GM23338 (cell line): Measurements from ENCODE around the gene KIAA0753. TPM values are rescaled to one million over a fixed set of nuclear protein-coding genes. Genes with fewer than 3 reads are reported as not detected.

Source experiments
- ATAC-seq: fragments of 200-7000 bp; cut with Tn5 transposase; 3 replicates; pipeline ENCODE4 v1.9.1; 2020
- DNase-seq: peaks from one replicate; pipeline ENCODE4 v3.0.0-alpha.2; 2015; ENCODE audit warnings: low spot score
- H2AFZ ChIP-seq: fragments of 200-600 bp; sonication (generic); 2 replicates; pipeline ENCODE4 v1.8.0; 2016; ENCODE audit warnings: antibody characterized with exemption, mild to moderate bottlenecking, moderate library complexity
- H3F3A ChIP-seq: fragments of 200-600 bp; sonication (generic); replicated peaks from 2 replicates; pipeline ENCODE4 v1.8.0; 2017; ENCODE audit warnings: antibody characterized with exemption, mixed run types, low read depth
- H3K27ac ChIP-seq: fragments of 200-600 bp; sonication (generic); 2 replicates; pipeline ENCODE4 v1.6.1; 2016; ENCODE audit warnings: low read depth
- H3K27me3 ChIP-seq: fragments of 200-600 bp; sonication (generic); 2 replicates; pipeline ENCODE4 v1.8.0; 2016; ENCODE audit warnings: mild to moderate bottlenecking, mixed run types, moderate library complexity; ENCODE audit not compliant: insufficient read depth
- H3K36me3 ChIP-seq: fragments of 200-600 bp; sonication (generic); 2 replicates; pipeline ENCODE4 v1.8.0; 2016; ENCODE audit warnings: mild to moderate bottlenecking; ENCODE audit not compliant: insufficient read depth
- H3K4me1 ChIP-seq: fragments of 200-600 bp; sonication (generic); 2 replicates; pipeline ENCODE4 v1.8.0; 2016; ENCODE audit warnings: mild to moderate bottlenecking, moderate library complexity; ENCODE audit not compliant: insufficient read depth
- H3K4me2 ChIP-seq: fragments of 200-600 bp; sonication (generic); 2 replicates; pipeline ENCODE4 v1.7.1; 2017; ENCODE audit warnings: mixed run types
- H3K4me3 ChIP-seq: fragments of 200-600 bp; sonication (generic); 2 replicates; pipeline ENCODE4 v1.6.1; 2016; ENCODE audit warnings: mixed run types
- H3K79me2 ChIP-seq: fragments of 200-600 bp; sonication (generic); replicated peaks from 2 replicates; pipeline ENCODE4 v1.8.0; 2017; ENCODE audit warnings: mild to moderate bottlenecking; ENCODE audit not compliant: insufficient read depth
- H3K9me2 ChIP-seq: fragments of 200-600 bp; sonication (generic); 2 replicates; pipeline ENCODE4 v1.8.0; 2017; ENCODE audit not compliant: insufficient read depth
- H4K20me1 ChIP-seq: fragments of 200-600 bp; sonication (generic); replicated peaks from 2 replicates; pipeline ENCODE4 v1.8.0; 2017; ENCODE audit warnings: mild to moderate bottlenecking; ENCODE audit not compliant: insufficient read depth
- H3K27ac Mint-ChIP-seq: 2 replicates; pipeline ENCODE4 v1.8.0; 2020; ENCODE audit warnings: inconsistent platforms, mild to moderate bottlenecking, moderate library complexity, mixed read lengths
- H3K27me3 Mint-ChIP-seq: 3 replicates; pipeline ENCODE4 v1.8.0; 2022; ENCODE audit warnings: low read depth, mild to moderate bottlenecking, moderate library complexity, mixed read lengths, inconsistent platforms; ENCODE audit not compliant: insufficient read depth, poor library complexity
- H3K36me3 Mint-ChIP-seq: 3 replicates; pipeline ENCODE4 v1.8.0; 2021; ENCODE audit warnings: low read depth, mild to moderate bottlenecking, inconsistent platforms, moderate library complexity, mixed read lengths
- H3K4me1 Mint-ChIP-seq: 3 replicates; pipeline ENCODE4 v1.8.0; 2020; ENCODE audit warnings: mild to moderate bottlenecking, inconsistent platforms, mixed read lengths
- H3K4me3 Mint-ChIP-seq: 3 replicates; pipeline ENCODE4 v1.8.0; 2021; ENCODE audit warnings: moderate library complexity, mild to moderate bottlenecking, inconsistent platforms, mixed read lengths
- H3K9me3 Mint-ChIP-seq: 3 replicates; pipeline ENCODE4 v1.8.0; 2020; ENCODE audit warnings: moderate library complexity, mild to moderate bottlenecking, inconsistent platforms, mixed read lengths
- CREB1 ChIP-seq: fragments of 250-450 bp; sonication (Bioruptor Pico); IDR thresholded peaks from 2 replicates; pipeline ENCODE4 v1.5.0; 2020; ENCODE audit warnings: low read depth, mild to moderate bottlenecking, moderate library complexity
- ETS1 ChIP-seq: IDR thresholded peaks from 2 replicates; pipeline ENCODE4 v1.6.1; 2016; ENCODE audit warnings: antibody characterized with exemption
- EZH2 ChIP-seq: fragments of 200-600 bp; sonication (generic); IDR thresholded peaks from one replicate; pipeline ENCODE4 v1.8.0; 2017; ENCODE audit warnings: antibody characterized with exemption, mild to moderate bottlenecking, low read depth; ENCODE audit not compliant: unreplicated experiment
- EZH2phosphoT487 ChIP-seq: fragments of 200-600 bp; sonication (generic); IDR thresholded peaks from one replicate; pipeline ENCODE4 v1.8.1; 2018; ENCODE audit warnings: antibody characterized with exemption; ENCODE audit not compliant: unreplicated experiment
- POLR2AphosphoS5 ChIP-seq: IDR thresholded peaks from 2 replicates; pipeline ENCODE4 v1.6.1; 2016; ENCODE audit warnings: antibody characterized with exemption, low read depth
- STAT1 ChIP-seq: IDR thresholded peaks from one replicate; pipeline ENCODE4 v1.6.1; 2016; ENCODE audit warnings: antibody characterized with exemption; ENCODE audit not compliant: unreplicated experiment
- ZNF114 ChIP-seq: fragments of 250-450 bp; sonication (Bioruptor Pico); IDR thresholded peaks from 2 replicates; pipeline ENCODE4 v1.5.0; 2020; ENCODE audit warnings: mild to moderate bottlenecking, moderate library complexity
- ZNF331 ChIP-seq: fragments of 250-450 bp; sonication (Bioruptor Pico); IDR thresholded peaks from 2 replicates; pipeline ENCODE4 v1.5.0; 2020; ENCODE audit warnings: low read depth, mild to moderate bottlenecking, moderate library complexity
- ZNF462 ChIP-seq: fragments of 250-450 bp; sonication (Bioruptor Pico); IDR thresholded peaks from 2 replicates; pipeline ENCODE4 v1.5.0; 2020; ENCODE audit warnings: mild to moderate bottlenecking, moderate library complexity
- polyA plus RNA-seq: library from polyadenylated mRNA; unstranded; fragments of >200 nt; fragmentation: Nextera tagmentation; extraction: Ambion mirVana; gene quantifications from 2 replicates; pipeline ENCODE4 v1.2.1, GENCODE V29; 2016
- total RNA-seq: library from RNA; depleted of rRNA; stranded (reverse); fragments of >200 nt; shearing (Covaris generic); gene quantifications from 2 replicates; pipeline ENCODE4 v1.2.3, GENCODE V29; 2014
- TF ChIP-seq, protein P1 (sequence below), 2 experiments: fragments of 200-600 bp in 1 of 2; sonication (generic) in 1 of 2; conservative IDR thresholded peaks; 2 replicates each; pipeline versions ENCODE4 v1.5.1 to v1.6.1; 2016 to 2017; ENCODE audit warnings: antibody characterized with exemption in 2 of 2, low read depth in 2 of 2, mild to moderate bottlenecking in 2 of 2, moderate library complexity in 1 of 2
- TF ChIP-seq, protein P2 (sequence below): IDR thresholded peaks from one replicate; pipeline ENCODE4 v1.6.1; 2018; ENCODE audit warnings: antibody characterized with exemption; ENCODE audit not compliant: unreplicated experiment

The KIAA0753 gene
- total and polyA plus RNA-seq, 2 experiments from 2014 or later = 6.0 to 27.8 TPM

DNA sequence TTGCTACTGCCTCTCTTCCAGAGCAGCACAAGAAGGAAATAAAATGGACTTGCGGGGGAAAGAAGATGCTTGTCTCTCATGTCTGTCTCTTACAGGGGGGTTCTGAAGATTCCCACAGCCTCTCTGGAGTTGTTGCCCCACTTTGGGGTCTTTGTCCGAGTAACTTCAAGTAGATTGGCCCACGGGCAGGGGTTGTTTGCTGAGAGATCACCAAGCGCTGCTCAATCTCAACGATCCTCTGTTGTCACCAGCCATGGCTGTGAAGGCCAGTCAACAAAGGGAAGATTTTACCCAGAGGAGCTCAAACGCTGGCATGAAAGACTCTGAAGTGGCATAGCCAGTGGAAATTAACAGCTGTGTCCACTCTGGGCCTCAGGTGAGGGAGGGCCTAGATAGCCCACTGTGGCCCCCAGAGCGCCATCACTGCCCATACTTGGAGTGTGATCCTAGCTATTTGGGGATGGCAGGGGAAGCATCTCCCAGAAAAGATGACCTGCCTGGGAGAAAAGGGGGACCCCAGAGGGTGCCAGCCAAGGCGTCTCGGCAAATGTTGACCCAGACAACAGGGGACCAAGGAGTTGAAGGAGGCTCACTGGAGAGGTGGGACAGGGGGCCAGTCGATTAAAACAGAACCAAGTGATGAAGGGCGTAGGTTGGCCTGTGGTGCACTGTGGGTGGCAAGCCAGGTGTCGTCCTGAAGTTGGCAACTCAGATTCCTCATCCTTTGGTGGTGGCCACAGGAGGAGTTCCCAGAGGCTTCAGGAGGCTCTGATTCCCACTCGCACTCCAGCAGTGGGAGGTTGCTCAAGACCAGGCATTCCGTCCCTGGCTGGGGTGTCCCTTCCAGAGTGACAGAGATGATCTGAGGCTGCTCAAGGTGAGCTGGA lies 44.6 kb upstream of the KIAA0753 start (continued):
- TF ChIP-seq ZNF462 (CRISPR knock-in tag) (no peak), ZNF114 (CRISPR knock-in tag) (no peak), STAT1 (no peak), ZNF331 (CRISPR knock-in tag) (no peak), EZH2phosphoT487 (no peak), ETS1 (no peak)

- no peaks in the 10 kb centered on the region for H3K36me3 ChIP-seq
- no peaks in the 10 kb centered on the region for H3K9me2 ChIP-seq
- no peaks in the 10 kb centered on the region for H3K79me2 ChIP-seq
- no peaks in the 10 kb centered on the region for H3F3A ChIP-seq
- H3K27ac ChIP-seq = no peak overlapping the region
- Mint-ChIP-seq H3K4me3 (no peak overlapping the region), H3K27me3 (peaks cover 2% of the 10 kb centered on the region), H3K27ac (no peak overlapping the region), H3K4me1 (peaks cover 3% of the 10 kb centered on the region; the same call in 1 of the 3 replicates), H3K9me3 (no peaks in the 10 kb centered on the region; the same call in 2 of the 3 replicates), H3K36me3 (no peaks in the 10 kb centered on the region)
- H3K27me3 ChIP-seq = no peaks in the 10 kb centered on the region
- ATAC-seq (no peak), DNase-seq (no peak)
- no peaks in the 10 kb centered on the region for H3K4me1 ChIP-seq
- H3K4me3 ChIP-seq = no peak overlapping the region
- no peak overlapping the region for H2AFZ ChIP-seq
- no peak overlapping the region for H3K4me2 ChIP-seq
- H4K20me1 ChIP-seq = no peaks in the 10 kb centered on the region
- TF ChIP-seq POLR2AphosphoS5 (no peak), CREB1 (CRISPR knock-in tag) (no peak), ZNF331 (CRISPR knock-in tag) (no peak), EZH2phosphoT487 (no peak), EZH2 (no peak), ZNF114 (CRISPR knock-in tag) (no peak)
- TF ChIP-seq, protein P1, sequence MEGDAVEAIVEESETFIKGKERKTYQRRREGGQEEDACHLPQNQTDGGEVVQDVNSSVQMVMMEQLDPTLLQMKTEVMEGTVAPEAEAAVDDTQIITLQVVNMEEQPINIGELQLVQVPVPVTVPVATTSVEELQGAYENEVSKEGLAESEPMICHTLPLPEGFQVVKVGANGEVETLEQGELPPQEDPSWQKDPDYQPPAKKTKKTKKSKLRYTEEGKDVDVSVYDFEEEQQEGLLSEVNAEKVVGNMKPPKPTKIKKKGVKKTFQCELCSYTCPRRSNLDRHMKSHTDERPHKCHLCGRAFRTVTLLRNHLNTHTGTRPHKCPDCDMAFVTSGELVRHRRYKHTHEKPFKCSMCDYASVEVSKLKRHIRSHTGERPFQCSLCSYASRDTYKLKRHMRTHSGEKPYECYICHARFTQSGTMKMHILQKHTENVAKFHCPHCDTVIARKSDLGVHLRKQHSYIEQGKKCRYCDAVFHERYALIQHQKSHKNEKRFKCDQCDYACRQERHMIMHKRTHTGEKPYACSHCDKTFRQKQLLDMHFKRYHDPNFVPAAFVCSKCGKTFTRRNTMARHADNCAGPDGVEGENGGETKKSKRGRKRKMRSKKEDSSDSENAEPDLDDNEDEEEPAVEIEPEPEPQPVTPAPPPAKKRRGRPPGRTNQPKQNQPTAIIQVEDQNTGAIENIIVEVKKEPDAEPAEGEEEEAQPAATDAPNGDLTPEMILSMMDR (conservative IDR thresholded peaks at IDR 0.05; ENCODE audit: low read depth in 2 of 2) = no peak
- TF ChIP-seq, protein P2, sequence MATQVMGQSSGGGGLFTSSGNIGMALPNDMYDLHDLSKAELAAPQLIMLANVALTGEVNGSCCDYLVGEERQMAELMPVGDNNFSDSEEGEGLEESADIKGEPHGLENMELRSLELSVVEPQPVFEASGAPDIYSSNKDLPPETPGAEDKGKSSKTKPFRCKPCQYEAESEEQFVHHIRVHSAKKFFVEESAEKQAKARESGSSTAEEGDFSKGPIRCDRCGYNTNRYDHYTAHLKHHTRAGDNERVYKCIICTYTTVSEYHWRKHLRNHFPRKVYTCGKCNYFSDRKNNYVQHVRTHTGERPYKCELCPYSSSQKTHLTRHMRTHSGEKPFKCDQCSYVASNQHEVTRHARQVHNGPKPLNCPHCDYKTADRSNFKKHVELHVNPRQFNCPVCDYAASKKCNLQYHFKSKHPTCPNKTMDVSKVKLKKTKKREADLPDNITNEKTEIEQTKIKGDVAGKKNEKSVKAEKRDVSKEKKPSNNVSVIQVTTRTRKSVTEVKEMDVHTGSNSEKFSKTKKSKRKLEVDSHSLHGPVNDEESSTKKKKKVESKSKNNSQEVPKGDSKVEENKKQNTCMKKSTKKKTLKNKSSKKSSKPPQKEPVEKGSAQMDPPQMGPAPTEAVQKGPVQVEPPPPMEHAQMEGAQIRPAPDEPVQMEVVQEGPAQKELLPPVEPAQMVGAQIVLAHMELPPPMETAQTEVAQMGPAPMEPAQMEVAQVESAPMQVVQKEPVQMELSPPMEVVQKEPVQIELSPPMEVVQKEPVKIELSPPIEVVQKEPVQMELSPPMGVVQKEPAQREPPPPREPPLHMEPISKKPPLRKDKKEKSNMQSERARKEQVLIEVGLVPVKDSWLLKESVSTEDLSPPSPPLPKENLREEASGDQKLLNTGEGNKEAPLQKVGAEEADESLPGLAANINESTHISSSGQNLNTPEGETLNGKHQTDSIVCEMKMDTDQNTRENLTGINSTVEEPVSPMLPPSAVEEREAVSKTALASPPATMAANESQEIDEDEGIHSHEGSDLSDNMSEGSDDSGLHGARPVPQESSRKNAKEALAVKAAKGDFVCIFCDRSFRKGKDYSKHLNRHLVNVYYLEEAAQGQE = no peak
Measured at GRCh38 chr17:6684460-6684783, 43.9 kb upstream of the KIAA0753 start.
